SU-DHL-6 (cell line): ENCODE measurements around the gene SEMA3G.

ENCODE experiments used
- EZH2phosphoT487 ChIP-seq: fragments of 200-600 bp; sonication (generic), shearing (Covaris generic); conservative IDR thresholded peaks from 2 replicates; pipeline ENCODE4 v1.6.1; 2018; ENCODE audit warnings: mild to moderate bottlenecking, antibody characterized with exemption, low read length, moderate library complexity, mixed read lengths
- TF ChIP-seq, protein P1 (sequence below): fragments of 200-600 bp; sonication (generic); IDR thresholded peaks from one replicate; pipeline ENCODE4 v1.5.1; 2017; ENCODE audit warnings: antibody characterized with exemption, mild to moderate bottlenecking, low read length, moderate library complexity; ENCODE audit not compliant: insufficient read depth, poor library complexity, severe bottlenecking

DNA sequence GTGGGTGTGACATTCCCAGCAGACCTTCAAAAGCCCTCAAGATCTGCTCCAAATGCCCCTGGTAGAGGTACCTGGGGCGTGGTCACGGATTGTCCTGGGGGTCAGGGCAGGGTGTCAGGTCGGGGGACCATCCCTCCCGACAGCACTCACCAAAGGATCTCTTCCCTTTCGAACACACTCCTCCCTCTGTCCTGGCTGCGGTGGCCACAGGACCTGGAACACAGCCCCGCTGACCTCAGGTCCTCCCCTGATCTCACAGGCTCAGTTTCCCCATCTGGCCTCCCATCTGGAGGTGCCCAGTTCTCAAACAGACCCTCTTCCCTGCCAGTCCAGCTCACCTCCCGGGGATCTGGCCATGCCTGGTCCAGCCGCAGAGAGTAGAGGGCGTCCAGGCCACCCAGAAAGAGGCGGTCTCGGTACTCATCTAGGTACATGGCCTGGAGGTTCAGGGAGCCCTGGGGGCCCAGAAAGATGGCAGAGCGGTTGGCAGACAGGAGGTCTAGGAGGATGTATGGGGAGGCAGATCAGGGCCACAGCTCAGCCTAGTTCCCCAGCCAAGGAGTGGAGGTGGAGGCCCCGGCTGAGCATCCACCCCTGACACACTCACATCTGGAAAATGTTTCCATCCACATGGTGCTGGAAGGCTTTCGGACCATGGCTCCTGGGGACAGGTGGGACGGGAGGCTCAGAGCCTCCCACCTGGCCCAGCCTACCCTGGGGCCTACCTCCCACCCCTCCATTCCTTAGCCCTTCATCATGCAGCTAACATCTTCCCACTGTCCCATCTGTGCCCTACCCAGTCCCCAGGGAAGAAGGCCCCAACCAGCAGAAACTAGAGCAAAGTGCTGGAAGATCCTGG lies 2.3 kb downstream of the SEMA3G start:
- TF ChIP-seq, protein P1, sequence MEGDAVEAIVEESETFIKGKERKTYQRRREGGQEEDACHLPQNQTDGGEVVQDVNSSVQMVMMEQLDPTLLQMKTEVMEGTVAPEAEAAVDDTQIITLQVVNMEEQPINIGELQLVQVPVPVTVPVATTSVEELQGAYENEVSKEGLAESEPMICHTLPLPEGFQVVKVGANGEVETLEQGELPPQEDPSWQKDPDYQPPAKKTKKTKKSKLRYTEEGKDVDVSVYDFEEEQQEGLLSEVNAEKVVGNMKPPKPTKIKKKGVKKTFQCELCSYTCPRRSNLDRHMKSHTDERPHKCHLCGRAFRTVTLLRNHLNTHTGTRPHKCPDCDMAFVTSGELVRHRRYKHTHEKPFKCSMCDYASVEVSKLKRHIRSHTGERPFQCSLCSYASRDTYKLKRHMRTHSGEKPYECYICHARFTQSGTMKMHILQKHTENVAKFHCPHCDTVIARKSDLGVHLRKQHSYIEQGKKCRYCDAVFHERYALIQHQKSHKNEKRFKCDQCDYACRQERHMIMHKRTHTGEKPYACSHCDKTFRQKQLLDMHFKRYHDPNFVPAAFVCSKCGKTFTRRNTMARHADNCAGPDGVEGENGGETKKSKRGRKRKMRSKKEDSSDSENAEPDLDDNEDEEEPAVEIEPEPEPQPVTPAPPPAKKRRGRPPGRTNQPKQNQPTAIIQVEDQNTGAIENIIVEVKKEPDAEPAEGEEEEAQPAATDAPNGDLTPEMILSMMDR: no peak
- TF ChIP-seq EZH2phosphoT487: no peak
